GM12892 (cell line): ENCODE data around the gene DSP.

ENCODE experiments used
- POLR2A ChIP-seq: IDR thresholded peaks from 2 replicates; pipeline ENCODE4 v1.6.1; 2011; ENCODE audit warnings: low read depth, low read length, control low read depth
- POLR2AphosphoS5 ChIP-seq: IDR thresholded peaks from 2 replicates; pipeline ENCODE4 v1.6.1; 2011; ENCODE audit warnings: low read depth, low read length, control low read depth
- TAF1 ChIP-seq: IDR thresholded peaks from 2 replicates; pipeline ENCODE4 v1.6.1; 2011; ENCODE audit warnings: low read depth, mild to moderate bottlenecking, control low read depth, low read length, borderline replicate concordance

GRCh38 chr6:7513529-7513928 lies 27.9 kb upstream of the DSP start:
- TF ChIP-seq POLR2AphosphoS5 = no peak
- no peak for TF ChIP-seq POLR2A
- no peak for TF ChIP-seq TAF1
